ENCODE measurements around the gene ZNF791.
A peak's percentile ranks its signal among the peaks of the same experiment; 100 is the strongest.

Gene ZNF791

DNA sequence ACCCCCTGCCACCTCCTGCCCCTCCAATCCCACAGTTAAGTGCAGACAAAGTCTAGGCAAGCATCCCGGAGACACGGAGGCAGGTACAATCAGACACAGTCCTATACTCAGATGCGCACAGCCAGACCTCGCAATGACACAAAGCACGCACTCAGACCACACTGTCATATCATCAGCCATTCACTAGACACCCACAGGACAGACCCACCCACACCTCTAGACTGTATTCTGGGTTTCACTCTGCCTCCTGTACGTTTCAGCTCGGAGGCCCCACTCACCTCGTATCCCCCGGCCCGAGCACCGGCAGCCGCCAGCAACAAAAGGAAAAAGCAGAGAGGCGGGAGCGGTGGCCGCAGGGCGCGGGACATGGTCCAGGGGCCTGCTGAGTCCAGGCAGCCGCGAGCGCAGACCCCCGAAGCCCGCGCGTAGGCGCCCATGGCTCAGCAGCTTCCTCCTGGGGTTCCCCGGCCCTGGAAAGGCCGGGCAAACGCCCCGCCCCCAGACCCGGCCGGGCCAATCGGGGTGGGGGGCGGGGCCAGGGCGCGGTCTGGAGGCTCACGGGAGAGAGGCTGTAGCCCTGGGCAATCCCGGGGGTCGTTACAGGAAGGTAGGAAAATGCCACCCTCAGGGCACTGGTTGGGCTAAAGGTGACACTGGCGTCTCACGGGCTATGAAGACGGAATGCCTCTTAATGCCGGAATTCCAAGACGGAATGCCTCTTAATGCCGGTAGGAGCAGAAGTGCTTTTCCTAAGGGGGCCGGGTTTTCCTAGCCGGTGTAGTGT is 55.7 kb downstream of the ZNF791 start, which contains the start of the genes MAN2B1 and WDR83 (continued):
- TF ChIP-seq, protein P1, sequence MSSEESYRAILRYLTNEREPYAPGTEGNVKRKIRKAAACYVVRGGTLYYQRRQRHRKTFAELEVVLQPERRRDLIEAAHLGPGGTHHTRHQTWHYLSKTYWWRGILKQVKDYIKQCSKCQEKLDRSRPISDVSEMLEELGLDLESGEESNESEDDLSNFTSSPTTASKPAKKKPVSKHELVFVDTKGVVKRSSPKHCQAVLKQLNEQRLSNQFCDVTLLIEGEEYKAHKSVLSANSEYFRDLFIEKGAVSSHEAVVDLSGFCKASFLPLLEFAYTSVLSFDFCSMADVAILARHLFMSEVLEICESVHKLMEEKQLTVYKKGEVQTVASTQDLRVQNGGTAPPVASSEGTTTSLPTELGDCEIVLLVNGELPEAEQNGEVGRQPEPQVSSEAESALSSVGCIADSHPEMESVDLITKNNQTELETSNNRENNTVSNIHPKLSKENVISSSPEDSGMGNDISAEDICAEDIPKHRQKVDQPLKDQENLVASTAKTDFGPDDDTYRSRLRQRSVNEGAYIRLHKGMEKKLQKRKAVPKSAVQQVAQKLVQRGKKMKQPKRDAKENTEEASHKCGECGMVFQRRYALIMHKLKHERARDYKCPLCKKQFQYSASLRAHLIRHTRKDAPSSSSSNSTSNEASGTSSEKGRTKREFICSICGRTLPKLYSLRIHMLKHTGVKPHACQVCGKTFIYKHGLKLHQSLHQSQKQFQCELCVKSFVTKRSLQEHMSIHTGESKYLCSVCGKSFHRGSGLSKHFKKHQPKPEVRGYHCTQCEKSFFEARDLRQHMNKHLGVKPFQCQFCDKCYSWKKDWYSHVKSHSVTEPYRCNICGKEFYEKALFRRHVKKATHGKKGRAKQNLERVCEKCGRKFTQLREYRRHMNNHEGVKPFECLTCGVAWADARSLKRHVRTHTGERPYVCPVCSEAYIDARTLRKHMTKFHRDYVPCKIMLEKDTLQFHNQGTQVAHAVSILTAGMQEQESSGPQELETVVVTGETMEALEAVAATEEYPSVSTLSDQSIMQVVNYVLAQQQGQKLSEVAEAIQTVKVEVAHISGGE (tag by site-specific recombination; conservative IDR thresholded peaks at IDR 0.05; ENCODE audit: low read depth), result 0 out of 2 replicates have a peak, but pooled peaks have one; percentile 32
- TF ChIP-seq, protein P2, sequence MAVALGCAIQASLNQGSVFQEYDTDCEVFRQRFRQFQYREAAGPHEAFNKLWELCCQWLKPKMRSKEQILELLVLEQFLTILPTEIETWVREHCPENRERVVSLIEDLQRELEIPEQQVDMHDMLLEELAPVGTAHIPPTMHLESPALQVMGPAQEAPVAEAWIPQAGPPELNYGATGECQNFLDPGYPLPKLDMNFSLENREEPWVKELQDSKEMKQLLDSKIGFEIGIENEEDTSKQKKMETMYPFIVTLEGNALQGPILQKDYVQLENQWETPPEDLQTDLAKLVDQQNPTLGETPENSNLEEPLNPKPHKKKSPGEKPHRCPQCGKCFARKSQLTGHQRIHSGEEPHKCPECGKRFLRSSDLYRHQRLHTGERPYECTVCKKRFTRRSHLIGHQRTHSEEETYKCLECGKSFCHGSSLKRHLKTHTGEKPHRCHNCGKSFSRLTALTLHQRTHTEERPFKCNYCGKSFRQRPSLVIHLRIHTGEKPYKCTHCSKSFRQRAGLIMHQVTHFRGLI (tag by site-specific recombination; IDR thresholded peaks at IDR 0.05), result no peak
- TF ChIP-seq ZNF37A (tag by site-specific recombination; IDR thresholded peaks at IDR 0.05), result no peak
- TF ChIP-seq, protein P3, sequence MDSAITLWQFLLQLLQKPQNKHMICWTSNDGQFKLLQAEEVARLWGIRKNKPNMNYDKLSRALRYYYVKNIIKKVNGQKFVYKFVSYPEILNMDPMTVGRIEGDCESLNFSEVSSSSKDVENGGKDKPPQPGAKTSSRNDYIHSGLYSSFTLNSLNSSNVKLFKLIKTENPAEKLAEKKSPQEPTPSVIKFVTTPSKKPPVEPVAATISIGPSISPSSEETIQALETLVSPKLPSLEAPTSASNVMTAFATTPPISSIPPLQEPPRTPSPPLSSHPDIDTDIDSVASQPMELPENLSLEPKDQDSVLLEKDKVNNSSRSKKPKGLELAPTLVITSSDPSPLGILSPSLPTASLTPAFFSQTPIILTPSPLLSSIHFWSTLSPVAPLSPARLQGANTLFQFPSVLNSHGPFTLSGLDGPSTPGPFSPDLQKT (IDR thresholded peaks at IDR 0.05; ENCODE audit: borderline replicate concordance, low read depth, low read length), result no peak
- TF ChIP-seq ZBTB48 (tag by site-specific recombination; IDR thresholded peaks at IDR 0.05), result 0 out of 2 replicates have a peak, but pooled peaks have one; percentile 47
- TF ChIP-seq, protein P4, sequence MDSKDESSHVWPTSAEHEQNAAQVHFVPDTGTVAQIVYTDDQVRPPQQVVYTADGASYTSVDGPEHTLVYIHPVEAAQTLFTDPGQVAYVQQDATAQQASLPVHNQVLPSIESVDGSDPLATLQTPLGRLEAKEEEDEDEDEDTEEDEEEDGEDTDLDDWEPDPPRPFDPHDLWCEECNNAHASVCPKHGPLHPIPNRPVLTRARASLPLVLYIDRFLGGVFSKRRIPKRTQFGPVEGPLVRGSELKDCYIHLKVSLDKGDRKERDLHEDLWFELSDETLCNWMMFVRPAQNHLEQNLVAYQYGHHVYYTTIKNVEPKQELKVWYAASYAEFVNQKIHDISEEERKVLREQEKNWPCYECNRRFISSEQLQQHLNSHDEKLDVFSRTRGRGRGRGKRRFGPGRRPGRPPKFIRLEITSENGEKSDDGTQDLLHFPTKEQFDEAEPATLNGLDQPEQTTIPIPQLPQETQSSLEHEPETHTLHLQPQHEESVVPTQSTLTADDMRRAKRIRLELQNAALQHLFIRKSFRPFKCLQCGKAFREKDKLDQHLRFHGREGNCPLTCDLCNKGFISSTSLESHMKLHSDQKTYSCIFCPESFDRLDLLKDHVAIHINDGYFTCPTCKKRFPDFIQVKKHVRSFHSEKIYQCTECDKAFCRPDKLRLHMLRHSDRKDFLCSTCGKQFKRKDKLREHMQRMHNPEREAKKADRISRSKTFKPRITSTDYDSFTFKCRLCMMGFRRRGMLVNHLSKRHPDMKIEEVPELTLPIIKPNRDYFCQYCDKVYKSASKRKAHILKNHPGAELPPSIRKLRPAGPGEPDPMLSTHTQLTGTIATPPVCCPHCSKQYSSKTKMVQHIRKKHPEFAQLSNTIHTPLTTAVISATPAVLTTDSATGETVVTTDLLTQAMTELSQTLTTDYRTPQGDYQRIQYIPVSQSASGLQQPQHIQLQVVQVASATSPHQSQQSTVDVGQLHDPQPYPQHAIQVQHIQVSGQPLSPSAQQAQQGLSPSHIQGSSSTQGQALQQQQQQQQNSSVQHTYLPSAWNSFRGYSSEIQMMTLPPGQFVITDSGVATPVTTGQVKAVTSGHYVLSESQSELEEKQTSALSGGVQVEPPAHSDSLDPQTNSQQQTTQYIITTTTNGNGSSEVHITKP (tag by site-specific recombination; IDR thresholded peaks at IDR 0.05), result peak; percentile 48; the same call in 1 of the 2 replicates
- peak; percentile 40; the same call in 1 of the 2 replicates for TF ChIP-seq ZIC2 (tag by site-specific recombination; IDR thresholded peaks at IDR 0.05)
- TF ChIP-seq, protein P5, sequence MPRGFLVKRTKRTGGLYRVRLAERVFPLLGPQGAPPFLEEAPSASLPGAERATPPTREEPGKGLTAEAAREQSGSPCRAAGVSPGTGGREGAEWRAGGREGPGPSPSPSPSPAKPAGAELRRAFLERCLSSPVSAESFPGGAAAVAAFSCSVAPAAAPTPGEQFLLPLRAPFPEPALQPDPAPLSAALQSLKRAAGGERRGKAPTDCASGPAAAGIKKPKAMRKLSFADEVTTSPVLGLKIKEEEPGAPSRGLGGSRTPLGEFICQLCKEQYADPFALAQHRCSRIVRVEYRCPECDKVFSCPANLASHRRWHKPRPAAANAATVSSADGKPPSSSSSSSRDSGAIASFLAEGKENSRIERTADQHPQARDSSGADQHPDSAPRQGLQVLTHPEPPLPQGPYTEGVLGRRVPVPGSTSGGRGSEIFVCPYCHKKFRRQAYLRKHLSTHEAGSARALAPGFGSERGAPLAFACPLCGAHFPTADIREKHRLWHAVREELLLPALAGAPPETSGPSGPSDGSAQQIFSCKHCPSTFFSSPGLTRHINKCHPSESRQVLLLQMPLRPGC (tag by site-specific recombination; IDR thresholded peaks at IDR 0.05), result 0 out of 2 replicates have a peak, but pooled peaks have one; percentile 10
- peak; percentile 53; the same call in 1 of the 2 replicates for TF ChIP-seq ZBTB7A (tag by site-specific recombination; IDR thresholded peaks at IDR 0.05; ENCODE audit: low read depth)
- TF ChIP-seq, protein P6, sequence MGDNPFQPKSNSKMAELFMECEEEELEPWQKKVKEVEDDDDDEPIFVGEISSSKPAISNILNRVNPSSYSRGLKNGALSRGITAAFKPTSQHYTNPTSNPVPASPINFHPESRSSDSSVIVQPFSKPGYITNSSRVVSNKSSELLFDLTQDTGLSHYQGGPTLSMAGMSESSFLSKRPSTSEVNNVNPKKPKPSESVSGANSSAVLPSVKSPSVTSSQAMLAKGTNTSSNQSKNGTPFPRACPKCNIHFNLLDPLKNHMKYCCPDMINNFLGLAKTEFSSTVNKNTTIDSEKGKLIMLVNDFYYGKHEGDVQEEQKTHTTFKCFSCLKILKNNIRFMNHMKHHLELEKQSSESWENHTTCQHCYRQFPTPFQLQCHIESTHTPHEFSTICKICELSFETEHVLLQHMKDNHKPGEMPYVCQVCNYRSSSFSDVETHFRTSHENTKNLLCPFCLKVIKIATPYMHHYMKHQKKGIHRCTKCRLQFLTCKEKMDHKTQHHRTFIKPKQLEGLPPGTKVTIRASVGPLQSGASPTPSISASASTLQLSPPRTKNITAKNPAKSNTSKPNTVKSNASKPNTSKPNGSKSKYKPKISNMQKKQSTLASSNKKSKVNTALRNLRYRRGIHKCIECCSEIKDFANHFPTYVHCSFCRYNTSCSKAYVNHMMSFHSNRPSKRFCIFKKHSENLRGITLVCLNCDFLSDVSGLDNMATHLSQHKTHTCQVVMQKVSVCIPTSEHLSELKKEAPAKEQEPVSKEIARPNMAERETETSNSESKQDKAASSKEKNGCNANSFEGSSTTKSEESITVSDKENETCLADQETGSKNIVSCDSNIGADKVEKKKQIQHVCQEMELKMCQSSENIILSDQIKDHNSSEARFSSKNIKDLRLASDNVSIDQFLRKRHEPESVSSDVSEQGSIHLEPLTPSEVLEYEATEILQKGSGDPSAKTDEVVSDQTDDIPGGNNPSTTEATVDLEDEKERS (tag by site-specific recombination; IDR thresholded peaks at IDR 0.05), result no peak
- TF ChIP-seq, protein P7, sequence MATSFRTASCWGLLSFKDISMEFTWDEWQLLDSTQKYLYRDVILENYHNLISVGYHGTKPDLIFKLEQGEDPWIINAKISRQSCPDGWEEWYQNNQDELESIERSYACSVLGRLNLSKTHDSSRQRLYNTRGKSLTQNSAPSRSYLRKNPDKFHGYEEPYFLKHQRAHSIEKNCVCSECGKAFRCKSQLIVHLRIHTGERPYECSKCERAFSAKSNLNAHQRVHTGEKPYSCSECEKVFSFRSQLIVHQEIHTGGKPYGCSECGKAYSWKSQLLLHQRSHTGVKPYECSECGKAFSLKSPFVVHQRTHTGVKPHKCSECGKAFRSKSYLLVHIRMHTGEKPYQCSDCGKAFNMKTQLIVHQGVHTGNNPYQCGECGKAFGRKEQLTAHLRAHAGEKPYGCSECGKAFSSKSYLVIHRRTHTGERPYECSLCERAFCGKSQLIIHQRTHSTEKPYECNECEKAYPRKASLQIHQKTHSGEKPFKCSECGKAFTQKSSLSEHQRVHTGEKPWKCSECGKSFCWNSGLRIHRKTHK (tag by site-specific recombination; IDR thresholded peaks at IDR 0.05), result no peak
- TF ChIP-seq ZBTB8A (tag by site-specific recombination; IDR thresholded peaks at IDR 0.05), result peak; percentile 58; the same call in 1 of the 2 replicates
- TF ChIP-seq, protein P8, sequence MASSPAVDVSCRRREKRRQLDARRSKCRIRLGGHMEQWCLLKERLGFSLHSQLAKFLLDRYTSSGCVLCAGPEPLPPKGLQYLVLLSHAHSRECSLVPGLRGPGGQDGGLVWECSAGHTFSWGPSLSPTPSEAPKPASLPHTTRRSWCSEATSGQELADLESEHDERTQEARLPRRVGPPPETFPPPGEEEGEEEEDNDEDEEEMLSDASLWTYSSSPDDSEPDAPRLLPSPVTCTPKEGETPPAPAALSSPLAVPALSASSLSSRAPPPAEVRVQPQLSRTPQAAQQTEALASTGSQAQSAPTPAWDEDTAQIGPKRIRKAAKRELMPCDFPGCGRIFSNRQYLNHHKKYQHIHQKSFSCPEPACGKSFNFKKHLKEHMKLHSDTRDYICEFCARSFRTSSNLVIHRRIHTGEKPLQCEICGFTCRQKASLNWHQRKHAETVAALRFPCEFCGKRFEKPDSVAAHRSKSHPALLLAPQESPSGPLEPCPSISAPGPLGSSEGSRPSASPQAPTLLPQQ (tag by site-specific recombination; IDR thresholded peaks at IDR 0.05), result peak; percentile 20; the same call in 1 of the 2 replicates
- TF ChIP-seq ZBTB20 (tag by site-specific recombination; IDR thresholded peaks at IDR 0.05), result peak; percentile 88
- no peak for TF ChIP-seq ZNF112 (tag by site-specific recombination; IDR thresholded peaks at IDR 0.05)
- peak; percentile 62 for TF ChIP-seq SP3 (tag by site-specific recombination; IDR thresholded peaks at IDR 0.05)
- no peak for TF ChIP-seq ZNF214 (tag by site-specific recombination; IDR thresholded peaks at IDR 0.05; ENCODE audit: borderline replicate concordance)
- no peak for TF ChIP-seq ZNF223 (tag by site-specific recombination; IDR thresholded peaks at IDR 0.05)

All from HEK293 (cell line).